ENCODE data around the gene FNBP1.

- TF ChIP-seq CTCF (IDR thresholded peaks at IDR 0.05): no peak
- no peak for TF ChIP-seq POLR2A (IDR thresholded peaks at IDR 0.05)
These were observed 204.2 kb downstream of the FNBP1 start for GRCh38 chr9:129838707-129839259.
